Measurements from ENCODE around the gene MYOG.

Gene MYOG

GRCh38 chr1:203040513-203041275, 45.1 kb downstream of the MYOG start:
- Histone ChIP-seq H3K36me3 (peaks cover 69% of the 10 kb centered on the region), H3K9me3 (ENCODE audit: severe bottlenecking) (no peaks in the 10 kb centered on the region), H3K4me3 (ENCODE audit: low read depth, low read length) (no peak overlapping the region), H3K27ac (no peak overlapping the region), H3K27me3 (ENCODE audit: insufficient read depth, low read depth, severe bottlenecking) (no peaks in the 10 kb centered on the region)
- DNase-seq = no peak
- TF ChIP-seq CTCF (IDR thresholded peaks at IDR 0.05; ENCODE audit: low read depth, low read length) = no peak

- peak; percentile 94 for TF ChIP-seq CTCF (IDR thresholded peaks at IDR 0.05; ENCODE audit: low read depth, low read length)
- no peak overlapping the region for H3K27ac ChIP-seq
- H3K4me3 ChIP-seq (ENCODE audit: low read depth, low read length) = no peak overlapping the region
- peaks cover 60% of the 10 kb centered on the region for H3K36me3 ChIP-seq
- DNase-seq = peak; percentile 89
- no peaks in the 10 kb centered on the region for H3K9me3 ChIP-seq (ENCODE audit: severe bottlenecking)
- no peaks in the 10 kb centered on the region for H3K27me3 ChIP-seq (ENCODE audit: insufficient read depth, low read depth, severe bottlenecking)
Measured at GRCh38 chr1:203039609-203040512, 46.0 kb downstream of the MYOG start.

- TF ChIP-seq CTCF (IDR thresholded peaks at IDR 0.05; ENCODE audit: low read depth, low read length) = peak; percentile 100
- Histone ChIP-seq H3K27me3 (ENCODE audit: insufficient read depth, low read depth, severe bottlenecking) (no peaks in the 10 kb centered on the region), H3K4me3 (ENCODE audit: low read depth, low read length) (no peak overlapping the region), H3K27ac (no peak overlapping the region), H3K36me3 (peaks cover 52% of the 10 kb centered on the region), H3K9me3 (ENCODE audit: severe bottlenecking) (no peaks in the 10 kb centered on the region)
- peak; percentile 94 for DNase-seq
Measured at GRCh38 chr1:203038891-203039608, 46.8 kb downstream of the MYOG start.

- H3K36me3 ChIP-seq = peaks cover 45% of the 10 kb centered on the region
- peak; percentile 9 for DNase-seq
- no peak overlapping the region for H3K27ac ChIP-seq
- H3K4me3 ChIP-seq (ENCODE audit: low read depth, low read length) = no peak overlapping the region
- no peaks in the 10 kb centered on the region for H3K27me3 ChIP-seq (ENCODE audit: insufficient read depth, low read depth, severe bottlenecking)
- no peaks in the 10 kb centered on the region for H3K9me3 ChIP-seq (ENCODE audit: severe bottlenecking)
- TF ChIP-seq CTCF (IDR thresholded peaks at IDR 0.05; ENCODE audit: low read depth, low read length) = no peak
Measured at GRCh38 chr1:203038217-203038741, 47.5 kb downstream of the MYOG start.

- Histone ChIP-seq H3K27ac (no peak overlapping the region), H3K4me3 (ENCODE audit: low read depth, low read length) (no peak overlapping the region), H3K27me3 (ENCODE audit: insufficient read depth, low read depth, severe bottlenecking) (no peaks in the 10 kb centered on the region), H3K36me3 (peaks cover 38% of the 10 kb centered on the region), H3K9me3 (ENCODE audit: severe bottlenecking) (no peaks in the 10 kb centered on the region)
- peak; percentile 7 for DNase-seq
- TF ChIP-seq CTCF (IDR thresholded peaks at IDR 0.05; ENCODE audit: low read depth, low read length) = no peak
Measured at GRCh38 chr1:203037509-203038190, 48.2 kb downstream of the MYOG start.

All from WERI-Rb-1 (cell line).